ENCODE results near the gene LRIG1.

Gene LRIG1

GRCh38 chr3:66427352-66427751, 73.5 kb downstream of the LRIG1 start (continued):
- no peak for TF ChIP-seq ZNF830 (tag by site-specific recombination; IDR thresholded peaks at IDR 0.05; ENCODE audit: low read depth)
- no peak for TF ChIP-seq ZNF266 (tag by site-specific recombination; IDR thresholded peaks at IDR 0.05; ENCODE audit: low read depth)

- CTCF ChIA-PET, result interaction anchor here (0.5 to 0.8 kb wide), 2 partner anchors 48 to 385 kb away, joined by 3 read pairs; no protein-coding TSS in a partner anchor
Measured at GRCh38 chr3:66426135-66426534, 74.7 kb downstream of the LRIG1 start.

More at GRCh38 chr3:66426135-66426534, 74.7 kb downstream of the LRIG1 start:
- Histone ChIP-seq H3K27ac (ENCODE audit: extremely low read depth, low read depth, low read length) (no peak overlapping the region), H3K4me1 (ENCODE audit: control insufficient read depth, insufficient read depth, low read length) (peaks cover 5% of the 10 kb centered on the region; the same call in 1 of the 2 replicates), H3K4me3 (ENCODE audit: low read depth, low read length) (no peak overlapping the region), H3K9me3 (ENCODE audit: control insufficient read depth, insufficient read depth, low read depth, low read length) (no peaks in the 10 kb centered on the region), H3K36me3 (ENCODE audit: control insufficient read depth in 2 of 2, insufficient read depth in 1 of 2, low read length in 2 of 2) (no peaks in the 10 kb centered on the region)
- POLR2A ChIA-PET, result no interaction called here
- TF ChIP-seq ZNF621 (tag by site-specific recombination; IDR thresholded peaks at IDR 0.05), result no peak
- TF ChIP-seq ZNF549 (tag by site-specific recombination; IDR thresholded peaks at IDR 0.05), result no peak
- TF ChIP-seq ZNF350 (tag by site-specific recombination; IDR thresholded peaks at IDR 0.05), result no peak
- no peak for TF ChIP-seq ZNF518A (tag by site-specific recombination; conservative IDR thresholded peaks at IDR 0.05; ENCODE audit: low read depth)
- no peak for TF ChIP-seq KLF16 (tag by site-specific recombination; IDR thresholded peaks at IDR 0.05)
- no peak for TF ChIP-seq ZNF362 (tag by site-specific recombination; IDR thresholded peaks at IDR 0.05)
- no peak for TF ChIP-seq ATF2 (tag by site-specific recombination; IDR thresholded peaks at IDR 0.05; ENCODE audit: low read depth)
- no peak for TF ChIP-seq GFI1B (tag by site-specific recombination; IDR thresholded peaks at IDR 0.05)
- no peak for TF ChIP-seq ZNF221 (tag by site-specific recombination; IDR thresholded peaks at IDR 0.05; ENCODE audit: borderline replicate concordance)
- TF ChIP-seq ZNF223 (tag by site-specific recombination; IDR thresholded peaks at IDR 0.05), result no peak
- TF ChIP-seq ZNF404 (tag by site-specific recombination; IDR thresholded peaks at IDR 0.05), result no peak
- TF ChIP-seq ZNF433 (tag by site-specific recombination; IDR thresholded peaks at IDR 0.05; ENCODE audit: low read depth), result no peak
- no peak for TF ChIP-seq ZEB2 (tag by site-specific recombination; IDR thresholded peaks at IDR 0.05)
- TF ChIP-seq ZBTB26 (tag by site-specific recombination; optimal IDR thresholded peaks at IDR 0.05), result no peak
- TF ChIP-seq TRIM28 (IDR thresholded peaks at IDR 0.05; ENCODE audit: borderline replicate concordance, low read length), result no peak
